Measurements from ENCODE around the gene MIX23. TPM values are rescaled to one million over a fixed set of nuclear protein-coding genes. Genes with fewer than 3 reads are reported as not detected.

Gene MIX23
- total RNA-seq, 1 donor from 2014 or later = 19.6 TPM

- Mint-ChIP-seq H3K9me3 (ENCODE audit: low read depth) (peaks cover 10% of the 10 kb centered on the region), H3K4me3 (ENCODE audit: unreplicated experiment) (no peak overlapping the region), H3K27ac (ENCODE audit: unreplicated experiment) (no peak overlapping the region), H3K4me1 (ENCODE audit: low read depth) (no peaks in the 10 kb centered on the region), H3K36me3 (ENCODE audit: low read depth) (no peaks in the 10 kb centered on the region), H3K27me3 (ENCODE audit: low read depth) (peaks cover 15% of the 10 kb centered on the region)
- TF ChIP-seq, protein P1, sequence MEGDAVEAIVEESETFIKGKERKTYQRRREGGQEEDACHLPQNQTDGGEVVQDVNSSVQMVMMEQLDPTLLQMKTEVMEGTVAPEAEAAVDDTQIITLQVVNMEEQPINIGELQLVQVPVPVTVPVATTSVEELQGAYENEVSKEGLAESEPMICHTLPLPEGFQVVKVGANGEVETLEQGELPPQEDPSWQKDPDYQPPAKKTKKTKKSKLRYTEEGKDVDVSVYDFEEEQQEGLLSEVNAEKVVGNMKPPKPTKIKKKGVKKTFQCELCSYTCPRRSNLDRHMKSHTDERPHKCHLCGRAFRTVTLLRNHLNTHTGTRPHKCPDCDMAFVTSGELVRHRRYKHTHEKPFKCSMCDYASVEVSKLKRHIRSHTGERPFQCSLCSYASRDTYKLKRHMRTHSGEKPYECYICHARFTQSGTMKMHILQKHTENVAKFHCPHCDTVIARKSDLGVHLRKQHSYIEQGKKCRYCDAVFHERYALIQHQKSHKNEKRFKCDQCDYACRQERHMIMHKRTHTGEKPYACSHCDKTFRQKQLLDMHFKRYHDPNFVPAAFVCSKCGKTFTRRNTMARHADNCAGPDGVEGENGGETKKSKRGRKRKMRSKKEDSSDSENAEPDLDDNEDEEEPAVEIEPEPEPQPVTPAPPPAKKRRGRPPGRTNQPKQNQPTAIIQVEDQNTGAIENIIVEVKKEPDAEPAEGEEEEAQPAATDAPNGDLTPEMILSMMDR (IDR thresholded peaks at IDR 0.05) = no peak
- DNase-seq (ENCODE audit: low spot score) = no peak
Observed at GRCh38 chr3:122318620-122319019, 64.4 kb downstream of the MIX23 start.

- peaks cover 18% of the 10 kb centered on the region for H3K27me3 Mint-ChIP-seq (ENCODE audit: low read depth)
- H3K36me3 Mint-ChIP-seq (ENCODE audit: low read depth) = no peaks in the 10 kb centered on the region
- TF ChIP-seq, protein P1 (IDR thresholded peaks at IDR 0.05) = no peak
- peaks cover 10% of the 10 kb centered on the region for H3K9me3 Mint-ChIP-seq (ENCODE audit: low read depth)
- no peak for DNase-seq (ENCODE audit: low spot score)
- H3K27ac Mint-ChIP-seq (ENCODE audit: unreplicated experiment) = no peak overlapping the region
- H3K4me1 Mint-ChIP-seq (ENCODE audit: low read depth) = no peaks in the 10 kb centered on the region
- no peak overlapping the region for H3K4me3 Mint-ChIP-seq (ENCODE audit: unreplicated experiment)
Observed at GRCh38 chr3:122316368-122316767, 66.7 kb downstream of the MIX23 start.

DNA sequence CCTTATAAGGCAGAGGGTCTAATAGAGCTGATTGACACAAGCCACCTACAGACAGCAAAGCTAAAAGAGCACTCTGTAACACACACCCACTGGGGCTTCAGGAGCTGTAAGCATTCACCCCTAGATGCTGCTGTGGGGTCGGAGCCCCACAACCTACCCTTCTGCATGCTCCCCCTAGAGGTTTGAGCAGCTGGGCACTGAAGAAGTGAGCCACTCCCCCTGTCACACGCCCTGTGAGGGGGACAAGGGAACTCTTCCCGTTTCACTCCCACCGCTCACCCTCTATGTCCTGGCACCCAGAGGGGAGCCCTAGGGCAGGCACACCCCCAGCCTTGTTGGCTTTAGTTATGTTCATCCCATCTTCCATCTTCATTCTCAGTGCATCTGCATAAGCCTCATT is 67.4 kb downstream of the MIX23 start:
- H3K4me1 Mint-ChIP-seq (ENCODE audit: low read depth) = no peaks in the 10 kb centered on the region
- H3K36me3 Mint-ChIP-seq (ENCODE audit: low read depth) = no peaks in the 10 kb centered on the region
- no peak for DNase-seq (ENCODE audit: low spot score)
- H3K4me3 Mint-ChIP-seq (ENCODE audit: unreplicated experiment) = no peak overlapping the region
- TF ChIP-seq, protein P1 (IDR thresholded peaks at IDR 0.05) = no peak
- peaks cover 10% of the 10 kb centered on the region for H3K9me3 Mint-ChIP-seq (ENCODE audit: low read depth)
- no peak overlapping the region for H3K27ac Mint-ChIP-seq (ENCODE audit: unreplicated experiment)
- H3K27me3 Mint-ChIP-seq (ENCODE audit: low read depth) = peaks cover 21% of the 10 kb centered on the region

- Mint-ChIP-seq H3K27me3 (ENCODE audit: low read depth) (peaks cover 21% of the 10 kb centered on the region), H3K9me3 (ENCODE audit: low read depth) (peaks cover 5% of the 10 kb centered on the region)
- no peak for DNase-seq (ENCODE audit: low spot score)
Observed at GRCh38 chr3:122314228-122314876, 68.7 kb downstream of the MIX23 start.

DNA sequence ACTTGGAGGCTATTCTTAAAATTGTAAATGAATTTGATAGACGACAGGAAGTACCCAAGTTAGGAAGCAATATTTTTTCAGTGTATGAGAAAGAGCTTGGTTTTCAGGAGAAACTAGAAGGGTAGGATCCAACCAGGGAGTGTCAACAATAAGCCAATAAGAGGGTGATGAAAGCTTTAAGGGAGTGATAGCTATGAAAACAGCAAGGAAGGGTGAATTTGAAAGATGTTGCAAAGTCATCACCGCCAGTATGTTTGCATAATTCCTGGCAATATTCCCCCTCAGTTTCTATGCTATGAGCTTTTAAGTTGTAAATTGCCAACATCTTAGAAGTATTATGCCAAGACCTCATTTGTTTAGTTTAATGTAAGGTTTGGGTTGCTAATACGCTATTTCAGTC is 69.8 kb downstream of the MIX23 start:
- no peaks in the 10 kb centered on the region for H3K36me3 Mint-ChIP-seq (ENCODE audit: low read depth)
- DNase-seq (ENCODE audit: low spot score) = no peak
- no peaks in the 10 kb centered on the region for H3K4me1 Mint-ChIP-seq (ENCODE audit: low read depth)
- TF ChIP-seq, protein P1 (IDR thresholded peaks at IDR 0.05) = no peak
- peaks cover 23% of the 10 kb centered on the region for H3K27me3 Mint-ChIP-seq (ENCODE audit: low read depth)
- no peak overlapping the region for H3K27ac Mint-ChIP-seq (ENCODE audit: unreplicated experiment)
- no peaks in the 10 kb centered on the region for H3K9me3 Mint-ChIP-seq (ENCODE audit: low read depth)
- no peak overlapping the region for H3K4me3 Mint-ChIP-seq (ENCODE audit: unreplicated experiment)

More at GRCh38 chr3:122314228-122314876, 68.7 kb downstream of the MIX23 start:
- H3K4me1 Mint-ChIP-seq (ENCODE audit: low read depth) = no peaks in the 10 kb centered on the region
- H3K27ac Mint-ChIP-seq (ENCODE audit: unreplicated experiment) = no peak overlapping the region
- no peak overlapping the region for H3K4me3 Mint-ChIP-seq (ENCODE audit: unreplicated experiment)
- no peaks in the 10 kb centered on the region for H3K36me3 Mint-ChIP-seq (ENCODE audit: low read depth)
- TF ChIP-seq, protein P1 (IDR thresholded peaks at IDR 0.05) = no peak

Measured in chondrocyte (in vitro differentiated cells).